K562 (cell line): Measurements from ENCODE around the gene LRP1. TPM values are rescaled to one million over a fixed set of nuclear protein-coding genes. Genes with fewer than 3 reads are reported as not detected.

Experiments used
- ARID1B ChIP-seq: fragments of 450-650 bp; IDR thresholded peaks from 2 replicates; pipeline ENCODE4 v1.6.1; 2016; ENCODE audit warnings: antibody characterized with exemption, mild to moderate bottlenecking, inconsistent platforms
- CAMTA2 ChIP-seq: fragments of 250-450 bp; sonication (Bioruptor Pico); conservative IDR thresholded peaks from 2 replicates; pipeline ENCODE4 v1.5.1; 2022
- CEBPB ChIP-seq: fragments of 450-650 bp; IDR thresholded peaks from 2 replicates; pipeline ENCODE4 v1.6.1; 2016; ENCODE audit warnings: missing genetic modification characterization, missing compliant biosample characterization
- JUND ChIP-seq, 2 experiments: IDR thresholded peaks; 2 replicates in 1 of 2; 3 replicates in 1 of 2; pipeline ENCODE4 v1.6.1; 2011; ENCODE audit warnings: borderline replicate concordance in 2 of 2, low read depth in 2 of 2, low read length in 2 of 2, improper control_type of control experiment in 1 of 2, missing biosample characterization in 1 of 2, missing genetic modification characterization in 1 of 2, missing genetic modification reagents in 1 of 2
- NEUROD1 ChIP-seq: fragments of 150-350 bp; IDR thresholded peaks from 2 replicates; pipeline ENCODE4 v1.6.1; 2014; ENCODE audit warnings: borderline replicate concordance, low read length, low read depth; ENCODE audit not compliant: partially characterized antibody
- NFIC ChIP-seq: fragments of 450-650 bp; IDR thresholded peaks from 2 replicates; pipeline ENCODE4 v1.6.1; 2017; ENCODE audit warnings: mild to moderate bottlenecking, inconsistent platforms
- NR2C2 ChIP-seq, 2 experiments: fragments of 200-800 bp in 1 of 2; sonication (Bioruptor generic) in 1 of 2; sonication (generic) in 1 of 2; formaldehyde crosslinking in 1 of 2; IDR thresholded peaks; 2 replicates each; pipeline versions ENCODE4 v1.6.1 to v1.8.0; 2016 to 2022; ENCODE audit warnings: mild to moderate bottlenecking in 1 of 2, missing compliant biosample characterization in 1 of 2, missing genetic modification characterization in 1 of 2, missing genetic modification reagents in 1 of 2
- POLR2AphosphoS2 ChIP-seq: IDR thresholded peaks from 2 replicates; pipeline ENCODE4 v1.6.1; 2012; ENCODE audit warnings: low read length, improper control_type of control experiment
- PTBP1 ChIP-seq: fragments of 200-400 bp; formaldehyde crosslinking; IDR thresholded peaks from 2 replicates; pipeline ENCODE4 v1.6.1; 2017; ENCODE audit warnings: low read depth, low read length
- RFX1 ChIP-seq: fragments of 450-650 bp; IDR thresholded peaks from 2 replicates; pipeline ENCODE4 v1.6.1; 2016; ENCODE audit warnings: mild to moderate bottlenecking, moderate library complexity
- SREBF1 ChIP-seq: fragments of 150-350 bp; IDR thresholded peaks from 2 replicates; pipeline ENCODE4 v1.6.1; 2014; ENCODE audit warnings: antibody characterized with exemption, low read depth, low read length, borderline replicate concordance
- STAT5A ChIP-seq: IDR thresholded peaks from 2 replicates; pipeline ENCODE4 v1.6.1; 2012; ENCODE audit warnings: low read length, inconsistent platforms, borderline replicate concordance
- TAF9B ChIP-seq: fragments of 450-650 bp; IDR thresholded peaks from 2 replicates; pipeline ENCODE4 v1.6.1; 2018; ENCODE audit warnings: mild to moderate bottlenecking; ENCODE audit not compliant: partially characterized antibody
- TBP ChIP-seq: optimal IDR thresholded peaks from 2 replicates; pipeline ENCODE3; 2011; ENCODE audit warnings: low read depth, low read length, improper control_type of control experiment
- TCF3 ChIP-seq: sonication (generic); formaldehyde crosslinking; IDR thresholded peaks from 2 replicates; pipeline ENCODE4 v1.4.0; 2020; ENCODE audit warnings: mild to moderate bottlenecking, missing genetic modification reagents
- YBX1 ChIP-seq: fragments of 450-650 bp; IDR thresholded peaks from 2 replicates; pipeline ENCODE4 v1.7.1; 2016; ENCODE audit warnings: mild to moderate bottlenecking
- ZNF431 ChIP-seq: sonication (generic); formaldehyde crosslinking; IDR thresholded peaks from 2 replicates; pipeline ENCODE4 v1.8.0; 2022; ENCODE audit warnings: mild to moderate bottlenecking, missing genetic modification reagents
- polyA plus RNA-seq, 8 experiments: library from polyadenylated mRNA; depleted of rRNA in 4 of 8; stranded (reverse) in 5 of 8; unstranded in 3 of 8; fragments of >200 nt; fragmentation: Nextera tagmentation in 2 of 8; fragmentation: Illumina TruSeq in 1 of 8; extraction: Ambion mirVana in 2 of 8; extraction: Trizol in 1 of 8; gene quantifications; 2 replicates each; pipeline versions ENCODE4 v1.2.1 to v1.2.3, GENCODE V29; 2011 to 2014; ENCODE audit warnings: inconsistent platforms in 1 of 8, missing spikeins in 1 of 8
- total RNA-seq, 7 experiments: library from RNA; depleted of rRNA in 6 of 7; stranded (reverse); fragments of >200 nt in 6 of 7; fragmentation: Illumina TruSeq in 2 of 7; extraction: Trizol in 2 of 7; gene quantifications; 2 replicates each; pipeline versions ENCODE4 v1.2.1 to v1.2.3, GENCODE V29; 2011 to 2021; ENCODE audit warnings: low replicate concordance in 1 of 7
- TF ChIP-seq, protein P1 (sequence below): sonication (generic); IDR thresholded peaks from 2 replicates; pipeline ENCODE4 v1.6.1; 2016
- TF ChIP-seq, protein P2 (sequence below): fragments of 250-450 bp; sonication (Bioruptor Pico); IDR thresholded peaks from 2 replicates; pipeline ENCODE4 v1.4.0; 2020; ENCODE audit warnings: mild to moderate bottlenecking, moderate library complexity, borderline replicate concordance
- TF ChIP-seq, protein P3 (sequence below): sonication (generic); formaldehyde crosslinking; IDR thresholded peaks from 2 replicates; pipeline ENCODE4 v1.8.0; 2022; ENCODE audit warnings: mild to moderate bottlenecking, missing genetic modification reagents
- TF ChIP-seq, protein P4 (sequence below): fragments of 250-450 bp; sonication (Bioruptor Pico); IDR thresholded peaks from 2 replicates; pipeline ENCODE4 v1.6.1; 2021; ENCODE audit warnings: mild to moderate bottlenecking
- TF ChIP-seq, protein P5 (sequence below): sonication (generic); formaldehyde crosslinking; IDR thresholded peaks from 2 replicates; pipeline ENCODE4 v1.4.0; 2020; ENCODE audit warnings: mild to moderate bottlenecking, missing genetic modification reagents

The LRP1 gene
- total and polyA plus RNA-seq, 9 of the 15 experiments (the other 6 are each of a cell fraction or from before 2014, with no cell fraction given) = 0.04 to 0.64 (median 0.19) TPM; not detected in 2

DNA sequence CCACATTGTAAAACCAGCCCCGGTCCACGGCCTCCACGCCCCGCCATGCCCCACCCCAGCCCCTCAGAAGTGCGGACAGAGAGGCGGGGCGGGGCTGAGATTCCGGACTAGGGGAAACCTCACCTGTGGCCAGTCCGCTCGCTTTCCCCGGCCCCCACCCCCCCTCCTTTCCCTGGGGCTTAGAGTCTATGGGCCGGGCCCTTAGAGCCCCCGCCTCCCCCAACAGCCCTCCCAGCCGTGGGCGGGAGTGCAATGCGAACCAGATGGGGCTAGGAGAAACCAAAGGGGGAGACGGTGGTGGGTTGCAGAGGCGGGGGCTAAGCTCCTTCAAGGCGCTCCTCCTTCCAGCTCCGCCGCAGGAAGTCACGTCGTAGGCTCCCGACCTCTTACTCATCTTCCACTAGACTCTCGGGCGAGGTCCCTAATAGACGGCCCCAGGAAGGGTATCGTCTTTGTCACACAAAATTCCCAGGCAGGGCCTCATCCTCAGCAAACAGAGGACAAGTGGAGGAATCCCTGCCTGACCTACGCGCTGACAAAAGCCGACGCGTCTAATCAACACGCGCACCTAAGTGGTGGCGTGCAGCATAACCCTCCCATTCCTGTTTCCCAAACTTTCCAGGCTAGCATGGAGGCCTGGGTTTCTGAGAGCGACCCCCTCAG, 40.5 kb upstream of the LRP1 start (continued):
- TF ChIP-seq, protein P1, sequence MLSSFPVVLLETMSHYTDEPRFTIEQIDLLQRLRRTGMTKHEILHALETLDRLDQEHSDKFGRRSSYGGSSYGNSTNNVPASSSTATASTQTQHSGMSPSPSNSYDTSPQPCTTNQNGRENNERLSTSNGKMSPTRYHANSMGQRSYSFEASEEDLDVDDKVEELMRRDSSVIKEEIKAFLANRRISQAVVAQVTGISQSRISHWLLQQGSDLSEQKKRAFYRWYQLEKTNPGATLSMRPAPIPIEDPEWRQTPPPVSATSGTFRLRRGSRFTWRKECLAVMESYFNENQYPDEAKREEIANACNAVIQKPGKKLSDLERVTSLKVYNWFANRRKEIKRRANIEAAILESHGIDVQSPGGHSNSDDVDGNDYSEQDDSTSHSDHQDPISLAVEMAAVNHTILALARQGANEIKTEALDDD = no peak
- TF ChIP-seq PTBP1 (no peak), YBX1 (no peak), POLR2AphosphoS2 (no peak), TCF3 (no peak), TBP (peak; percentile 32), CEBPB (tag) (no peak), ZNF431 (CRISPR knock-in tag) (no peak), JUND (IDR thresholded peaks at IDR 0.05; ENCODE audit: borderline replicate concordance, low read depth, low read length) (no peak), JUND (tag; IDR thresholded peaks at IDR 0.05; ENCODE audit: borderline replicate concordance, low read depth, low read length) (no peak; the same call in 2 of the 3 replicates), ARID1B (no peak), NEUROD1 (no peak), NFIC (0 out of 2 replicates have a peak, but pooled peaks have one; percentile 4), STAT5A (no peak), CAMTA2 (CRISPR knock-in tag) (no peak), RFX1 (no peak), TAF9B (no peak), SREBF1 (no peak), NR2C2 (CRISPR knock-in tag; IDR thresholded peaks at IDR 0.05) (no peak), NR2C2 (tag; IDR thresholded peaks at IDR 0.05) (peak; percentile 34; the same call in 1 of the 2 replicates)
- TF ChIP-seq, protein P2, sequence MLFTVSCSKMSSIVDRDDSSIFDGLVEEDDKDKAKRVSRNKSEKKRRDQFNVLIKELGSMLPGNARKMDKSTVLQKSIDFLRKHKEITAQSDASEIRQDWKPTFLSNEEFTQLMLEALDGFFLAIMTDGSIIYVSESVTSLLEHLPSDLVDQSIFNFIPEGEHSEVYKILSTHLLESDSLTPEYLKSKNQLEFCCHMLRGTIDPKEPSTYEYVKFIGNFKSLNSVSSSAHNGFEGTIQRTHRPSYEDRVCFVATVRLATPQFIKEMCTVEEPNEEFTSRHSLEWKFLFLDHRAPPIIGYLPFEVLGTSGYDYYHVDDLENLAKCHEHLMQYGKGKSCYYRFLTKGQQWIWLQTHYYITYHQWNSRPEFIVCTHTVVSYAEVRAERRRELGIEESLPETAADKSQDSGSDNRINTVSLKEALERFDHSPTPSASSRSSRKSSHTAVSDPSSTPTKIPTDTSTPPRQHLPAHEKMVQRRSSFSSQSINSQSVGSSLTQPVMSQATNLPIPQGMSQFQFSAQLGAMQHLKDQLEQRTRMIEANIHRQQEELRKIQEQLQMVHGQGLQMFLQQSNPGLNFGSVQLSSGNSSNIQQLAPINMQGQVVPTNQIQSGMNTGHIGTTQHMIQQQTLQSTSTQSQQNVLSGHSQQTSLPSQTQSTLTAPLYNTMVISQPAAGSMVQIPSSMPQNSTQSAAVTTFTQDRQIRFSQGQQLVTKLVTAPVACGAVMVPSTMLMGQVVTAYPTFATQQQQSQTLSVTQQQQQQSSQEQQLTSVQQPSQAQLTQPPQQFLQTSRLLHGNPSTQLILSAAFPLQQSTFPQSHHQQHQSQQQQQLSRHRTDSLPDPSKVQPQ (CRISPR knock-in tag) = no peak
- TF ChIP-seq, protein P3, sequence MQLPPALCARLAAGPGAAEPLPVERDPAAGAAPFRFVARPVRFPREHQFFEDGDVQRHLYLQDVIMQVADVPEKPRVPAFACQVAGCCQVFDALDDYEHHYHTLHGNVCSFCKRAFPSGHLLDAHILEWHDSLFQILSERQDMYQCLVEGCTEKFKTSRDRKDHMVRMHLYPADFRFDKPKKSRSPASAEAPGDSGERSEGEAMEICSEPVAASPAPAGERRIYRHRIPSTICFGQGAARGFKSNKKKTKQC (CRISPR knock-in tag) = no peak
- TF ChIP-seq, protein P4, sequence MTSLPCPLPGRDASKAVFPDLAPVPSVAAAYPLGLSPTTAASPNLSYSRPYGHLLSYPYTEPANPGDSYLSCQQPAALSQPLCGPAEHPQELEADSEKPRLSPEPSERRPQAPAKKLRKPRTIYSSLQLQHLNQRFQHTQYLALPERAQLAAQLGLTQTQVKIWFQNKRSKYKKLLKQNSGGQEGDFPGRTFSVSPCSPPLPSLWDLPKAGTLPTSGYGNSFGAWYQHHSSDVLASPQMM = no peak
- TF ChIP-seq, protein P5, sequence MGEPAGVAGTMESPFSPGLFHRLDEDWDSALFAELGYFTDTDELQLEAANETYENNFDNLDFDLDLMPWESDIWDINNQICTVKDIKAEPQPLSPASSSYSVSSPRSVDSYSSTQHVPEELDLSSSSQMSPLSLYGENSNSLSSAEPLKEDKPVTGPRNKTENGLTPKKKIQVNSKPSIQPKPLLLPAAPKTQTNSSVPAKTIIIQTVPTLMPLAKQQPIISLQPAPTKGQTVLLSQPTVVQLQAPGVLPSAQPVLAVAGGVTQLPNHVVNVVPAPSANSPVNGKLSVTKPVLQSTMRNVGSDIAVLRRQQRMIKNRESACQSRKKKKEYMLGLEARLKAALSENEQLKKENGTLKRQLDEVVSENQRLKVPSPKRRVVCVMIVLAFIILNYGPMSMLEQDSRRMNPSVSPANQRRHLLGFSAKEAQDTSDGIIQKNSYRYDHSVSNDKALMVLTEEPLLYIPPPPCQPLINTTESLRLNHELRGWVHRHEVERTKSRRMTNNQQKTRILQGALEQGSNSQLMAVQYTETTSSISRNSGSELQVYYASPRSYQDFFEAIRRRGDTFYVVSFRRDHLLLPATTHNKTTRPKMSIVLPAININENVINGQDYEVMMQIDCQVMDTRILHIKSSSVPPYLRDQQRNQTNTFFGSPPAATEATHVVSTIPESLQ (CRISPR knock-in tag) = no peak
